Fibroblast of skin of back (primary cell): ENCODE measurements around the gene TASL. TPM values are rescaled to one million over a fixed set of nuclear protein-coding genes. Genes with fewer than 3 reads are reported as not detected.
"Not testable (repeated sequence)": the region's sequence is repeated elsewhere in the genome, so short reads cannot be mapped to it uniquely, and the experiment has no call there.

Experiments
- DNase-seq: peaks from one replicate; pipeline ENCODE4 v3.0.0-alpha.2; 2013
- polyA plus RNA-seq, 2 experiments: library from polyadenylated mRNA; unstranded; fragments of 120-200 nt; gene quantifications; one replicate each; pipeline ENCODE4 v1.2.1, GENCODE V29; 2013; ENCODE audit not compliant: insufficient read length in 2 of 2

The TASL gene, protein sequence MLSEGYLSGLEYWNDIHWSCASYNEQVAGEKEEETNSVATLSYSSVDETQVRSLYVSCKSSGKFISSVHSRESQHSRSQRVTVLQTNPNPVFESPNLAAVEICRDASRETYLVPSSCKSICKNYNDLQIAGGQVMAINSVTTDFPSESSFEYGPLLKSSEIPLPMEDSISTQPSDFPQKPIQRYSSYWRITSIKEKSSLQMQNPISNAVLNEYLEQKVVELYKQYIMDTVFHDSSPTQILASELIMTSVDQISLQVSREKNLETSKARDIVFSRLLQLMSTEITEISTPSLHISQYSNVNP
- not detected for polyA plus RNA-seq (2013, experiment 1 of 2; ENCODE audit: insufficient read length)
- polyA plus RNA-seq (2013, experiment 2 of 2; ENCODE audit: insufficient read length) = not detected

DNA sequence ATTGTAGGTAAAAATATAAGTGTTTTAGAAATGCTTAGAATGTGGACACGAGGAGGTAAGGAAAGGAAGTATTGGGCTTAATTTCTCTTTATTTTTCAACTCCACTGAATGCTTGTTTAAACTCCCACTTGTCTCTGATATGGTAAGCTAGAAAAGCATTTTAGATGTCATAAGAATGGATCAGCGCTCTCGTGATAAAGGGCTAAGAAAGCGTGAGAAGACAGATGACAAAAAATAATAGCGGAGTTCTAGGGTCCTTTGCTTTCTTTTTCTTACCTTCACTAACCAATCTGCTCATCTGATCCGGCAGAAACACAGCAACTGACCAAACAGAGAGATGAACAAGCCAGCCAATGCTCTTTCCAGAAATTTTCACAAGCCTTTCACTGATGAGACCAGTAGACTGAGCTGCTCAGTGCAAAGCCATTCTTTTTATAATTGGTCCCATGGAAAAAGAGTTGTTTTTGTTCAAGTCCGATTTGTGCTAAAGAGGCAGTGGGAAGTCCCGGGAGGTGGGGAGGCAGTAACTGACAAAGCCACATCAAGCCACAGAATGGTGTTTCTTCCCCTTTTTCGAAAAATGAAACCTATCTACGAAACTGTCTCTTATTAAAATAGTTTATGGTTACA lies at the start of gene TASL:
Gene TASL (minus strand): TSS at position 405 of the 630 bp plus-strand sequence. CDS start 17,411 bp downstream, outside the sequence.
- no peak for DNase-seq

DNA sequence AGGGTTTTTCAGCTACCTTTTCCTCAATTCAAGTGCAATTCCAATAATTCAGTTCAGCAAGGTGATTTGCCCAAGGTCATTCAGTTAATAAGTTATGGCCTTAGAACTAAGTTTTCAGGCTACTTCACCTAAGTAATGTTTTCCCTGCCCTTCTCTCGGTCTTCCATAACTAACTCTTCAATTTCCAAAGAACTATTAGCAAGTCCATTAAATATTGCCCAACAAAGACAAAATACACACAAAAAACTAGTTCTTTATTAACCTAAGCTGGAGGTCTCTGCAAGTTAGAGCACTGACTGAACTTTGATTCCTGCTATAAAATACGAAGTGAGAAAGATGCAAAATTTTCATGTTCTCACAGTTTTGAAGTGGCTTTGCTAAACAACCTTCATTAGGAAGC lies 48.8 kb upstream of the TASL start:
- no peak for DNase-seq

DNA sequence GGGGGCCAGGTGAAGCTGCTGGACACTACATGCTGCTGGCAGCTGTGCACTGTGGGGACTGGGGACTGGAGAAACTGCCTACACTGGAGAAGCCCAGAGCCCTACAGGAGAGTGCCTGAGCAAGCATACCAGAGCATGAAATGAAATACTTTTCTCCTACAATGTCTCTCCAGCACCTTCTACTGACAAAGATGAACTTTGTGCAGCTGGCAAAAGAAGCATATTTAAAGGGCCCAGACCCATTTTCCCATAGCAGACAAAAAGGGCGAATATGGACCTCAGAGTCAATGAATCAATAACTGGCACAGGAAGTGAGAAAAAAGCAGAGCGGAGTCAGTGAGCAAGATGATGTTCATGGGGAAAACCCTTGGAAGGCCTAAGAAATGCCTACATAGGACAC lies 44.8 kb upstream of the TASL start:
- DNase-seq = no peak

DNA sequence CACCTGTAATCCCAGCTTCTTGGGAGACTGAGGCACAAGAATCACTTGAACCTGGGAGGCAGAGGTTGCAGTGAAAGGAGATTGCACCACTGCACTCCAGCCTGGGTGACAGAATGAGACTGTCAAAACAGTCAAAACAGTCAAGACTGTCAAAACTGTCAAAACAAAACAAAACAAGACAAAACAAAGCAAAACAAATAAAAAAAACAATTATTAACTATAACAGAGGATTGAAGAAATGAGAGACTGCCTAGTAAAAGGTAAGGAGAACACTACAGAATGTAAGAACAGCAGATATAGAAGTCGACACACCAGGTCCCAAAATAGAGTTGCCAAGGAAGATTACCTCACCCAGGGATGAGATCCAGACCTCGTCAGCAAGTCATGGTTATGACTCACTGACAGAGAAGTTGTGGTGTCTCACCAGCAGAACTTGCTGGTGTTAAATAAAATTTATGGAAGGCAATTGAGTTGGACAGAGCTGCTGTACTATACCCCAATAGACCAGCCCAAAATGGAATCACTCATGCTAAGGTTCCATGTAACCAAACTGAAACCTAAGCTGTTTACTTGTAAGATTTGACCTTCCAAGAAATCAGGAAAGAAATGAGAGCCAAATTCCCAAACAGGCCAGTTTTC lies 43.5 kb upstream of the TASL start:
- peak; percentile 87 for DNase-seq

DNA sequence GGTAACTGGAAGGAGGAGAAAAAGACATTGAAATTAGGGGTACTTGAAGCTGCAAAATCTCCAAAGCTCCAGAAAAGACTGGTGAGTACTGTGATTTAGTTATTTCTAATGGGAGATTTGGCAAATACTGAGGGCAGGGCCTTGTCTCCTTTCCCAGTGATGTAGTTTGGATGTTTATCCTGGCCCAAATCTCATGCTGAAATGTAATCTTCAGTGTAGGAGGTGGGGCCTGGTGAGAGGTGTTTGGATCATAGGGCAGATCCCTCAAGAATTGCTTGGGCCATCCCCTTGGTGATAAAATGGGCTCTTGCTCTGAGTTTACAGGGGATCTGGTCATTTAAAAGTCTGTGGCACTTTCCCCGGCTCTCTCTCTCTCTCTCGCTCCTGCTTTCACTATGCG lies 42.6 kb upstream of the TASL start:
- DNase-seq = no peak

DNA sequence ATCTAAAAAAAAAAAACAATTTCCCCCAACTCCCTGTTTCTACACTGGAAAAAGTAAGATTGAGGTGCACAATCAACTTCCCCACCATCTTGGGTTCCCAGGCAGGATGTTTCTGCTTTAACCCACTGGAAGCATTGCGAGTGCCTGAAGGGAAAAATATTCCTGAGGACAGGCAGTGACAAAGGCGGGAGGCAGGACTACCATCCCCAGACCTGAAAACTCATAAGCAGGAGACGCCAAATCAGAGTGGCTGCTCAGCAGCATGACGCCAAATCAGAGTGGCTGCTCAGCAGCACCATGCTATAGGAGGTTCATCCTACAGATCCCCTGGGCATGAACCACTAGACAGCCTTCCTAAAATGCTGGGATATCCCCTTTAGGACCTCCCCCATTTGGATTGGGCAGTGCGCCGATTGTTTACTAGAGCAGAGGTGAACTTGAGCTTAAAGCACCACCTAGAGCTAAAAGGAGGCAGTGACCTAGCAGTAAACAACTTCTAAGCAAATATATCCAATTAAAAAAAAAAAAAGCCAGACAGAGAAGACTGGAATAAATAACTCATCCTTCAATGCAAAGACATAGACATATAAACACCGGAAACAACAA lies 40.7 kb upstream of the TASL start:
- DNase-seq = no peak

DNA sequence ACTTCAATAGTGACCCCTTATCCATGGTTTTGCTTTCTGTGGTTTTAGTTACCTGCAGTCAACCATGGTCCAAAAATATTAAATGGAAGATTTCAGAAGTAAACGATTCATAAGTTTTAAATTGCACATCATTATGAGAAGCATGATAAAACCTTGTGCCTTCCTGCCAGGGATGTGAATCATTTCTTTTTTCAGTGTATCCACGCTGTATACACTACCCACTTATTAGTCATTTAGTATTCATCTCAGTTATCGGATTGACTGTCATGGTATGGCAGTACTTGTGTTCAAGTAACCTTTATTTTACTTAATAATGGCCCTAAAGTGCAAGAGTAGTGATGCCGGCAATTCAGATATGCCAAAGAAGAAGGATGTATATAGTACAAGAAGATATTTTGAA lies 37.7 kb upstream of the TASL start:
- peak; percentile 51 for DNase-seq

DNA sequence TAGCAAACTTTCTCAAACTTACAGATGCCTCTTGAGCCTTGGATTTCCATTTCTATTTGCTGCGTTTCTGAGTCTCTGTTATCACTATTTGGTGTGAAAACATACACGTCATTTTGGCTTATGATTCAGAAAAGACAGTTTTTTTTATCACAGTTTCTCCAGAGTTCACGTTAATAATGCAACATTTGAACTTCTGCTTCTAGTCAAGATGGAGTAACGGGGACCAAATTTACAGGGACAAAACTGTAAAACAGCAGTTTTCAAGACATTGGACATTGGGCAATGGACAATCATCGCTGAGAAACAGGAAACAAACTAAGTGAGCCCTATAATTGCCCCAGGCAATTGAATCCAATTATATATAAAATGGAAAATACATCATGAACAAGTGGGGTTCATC lies 36.2 kb upstream of the TASL start:
- no peak for DNase-seq

DNA sequence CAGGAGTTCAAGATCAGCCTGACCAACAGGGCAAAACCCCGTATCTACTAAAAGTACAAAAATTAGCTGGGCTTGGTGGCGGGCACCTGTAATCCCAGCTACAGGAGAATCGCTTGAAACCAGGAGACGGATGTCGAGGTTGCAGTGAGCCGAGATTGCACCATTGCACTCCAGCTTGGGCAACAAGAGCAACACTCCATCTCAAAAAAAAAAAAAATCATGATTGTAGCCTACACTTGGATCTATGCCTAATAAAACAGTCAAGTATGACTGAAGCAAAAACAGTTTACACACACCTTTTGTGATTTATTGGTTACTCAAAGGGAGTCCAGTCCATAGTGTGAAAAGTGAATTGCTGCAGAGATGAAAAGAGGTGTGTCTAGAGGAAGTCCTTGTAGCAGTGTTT lies 34.7 kb upstream of the TASL start:
- no peak for DNase-seq

DNA sequence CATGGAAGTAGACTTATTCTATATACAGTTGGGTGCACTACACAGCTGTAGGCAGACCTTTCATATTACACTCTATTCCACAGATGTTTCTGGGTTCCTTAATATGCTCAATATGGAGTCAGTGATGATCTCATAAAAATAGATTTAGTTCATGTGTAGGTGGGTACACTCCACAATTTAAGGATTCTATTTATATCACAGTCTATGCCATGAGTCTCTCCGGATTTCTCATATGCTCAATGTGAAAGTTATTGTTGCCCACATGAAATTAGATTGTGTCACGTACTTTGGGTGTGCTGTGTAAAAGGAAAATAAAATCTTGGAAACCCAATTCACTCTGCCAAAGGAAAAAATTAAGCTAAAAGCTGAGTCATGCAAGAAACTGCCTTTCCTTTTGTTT lies 32.5 kb upstream of the TASL start:
- peak; percentile 3 for DNase-seq

DNA sequence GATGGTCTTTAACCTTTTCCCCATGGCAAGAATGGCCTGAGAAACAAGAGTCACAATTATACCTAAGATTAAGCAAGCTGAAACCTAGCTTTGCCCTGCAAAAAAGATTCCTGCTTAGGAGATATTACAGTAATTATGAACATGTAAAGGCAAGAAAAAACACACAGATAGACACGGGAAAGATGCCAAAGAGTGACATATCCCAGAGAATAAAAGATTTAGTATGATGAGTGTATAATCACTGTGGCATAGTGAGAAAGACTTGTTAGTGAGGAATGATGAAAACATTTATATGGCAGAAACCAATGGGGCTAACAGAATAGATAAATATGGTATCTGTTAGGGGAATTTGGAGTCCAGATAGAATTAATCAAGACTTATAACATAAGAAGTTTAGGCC lies 29.6 kb upstream of the TASL start:
- DNase-seq = no peak

DNA sequence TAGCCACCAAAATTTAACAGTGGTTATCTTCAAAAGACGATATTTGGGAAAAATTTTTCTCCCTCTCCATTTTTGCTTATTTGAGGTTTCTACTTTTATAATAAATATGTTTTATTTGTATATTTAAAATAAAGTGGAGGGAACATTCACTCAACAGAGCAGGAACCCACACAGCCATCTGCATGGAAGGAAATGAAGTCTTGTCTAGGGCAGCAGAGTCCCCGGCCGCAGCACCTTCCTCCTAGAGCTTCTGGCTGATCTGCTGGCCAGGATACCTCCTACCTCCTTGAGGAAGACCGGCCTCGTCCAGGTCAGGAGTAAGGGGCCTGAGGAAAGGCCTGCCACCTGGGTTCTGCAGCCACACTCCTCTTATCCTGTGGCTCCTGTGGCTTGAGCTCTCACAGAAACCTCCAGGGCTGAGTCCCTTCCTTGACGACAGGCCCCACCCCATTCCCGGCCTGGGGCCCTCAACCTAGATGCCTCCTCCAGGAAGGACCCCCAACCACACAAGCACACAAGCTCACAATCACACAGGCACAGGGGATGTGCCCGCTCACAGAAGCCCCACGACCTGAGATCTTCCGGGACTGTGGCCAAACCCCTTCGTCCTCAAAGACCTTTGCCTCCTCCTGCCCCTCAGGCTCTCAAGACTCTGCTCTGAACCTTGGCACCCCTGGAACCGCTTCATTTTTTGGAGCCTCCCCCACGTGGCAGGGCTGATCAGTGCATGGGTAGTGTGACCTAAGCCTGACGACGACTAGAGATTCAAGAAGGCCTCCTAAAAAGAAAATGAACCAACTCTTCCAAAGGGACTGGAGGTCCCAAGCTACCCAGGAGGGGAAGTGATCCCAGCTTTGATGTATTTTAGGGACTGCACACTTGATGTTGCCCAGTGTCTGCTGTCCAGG lies 23.0 kb upstream of the TASL start:
- not testable (repeated sequence) for DNase-seq

DNA sequence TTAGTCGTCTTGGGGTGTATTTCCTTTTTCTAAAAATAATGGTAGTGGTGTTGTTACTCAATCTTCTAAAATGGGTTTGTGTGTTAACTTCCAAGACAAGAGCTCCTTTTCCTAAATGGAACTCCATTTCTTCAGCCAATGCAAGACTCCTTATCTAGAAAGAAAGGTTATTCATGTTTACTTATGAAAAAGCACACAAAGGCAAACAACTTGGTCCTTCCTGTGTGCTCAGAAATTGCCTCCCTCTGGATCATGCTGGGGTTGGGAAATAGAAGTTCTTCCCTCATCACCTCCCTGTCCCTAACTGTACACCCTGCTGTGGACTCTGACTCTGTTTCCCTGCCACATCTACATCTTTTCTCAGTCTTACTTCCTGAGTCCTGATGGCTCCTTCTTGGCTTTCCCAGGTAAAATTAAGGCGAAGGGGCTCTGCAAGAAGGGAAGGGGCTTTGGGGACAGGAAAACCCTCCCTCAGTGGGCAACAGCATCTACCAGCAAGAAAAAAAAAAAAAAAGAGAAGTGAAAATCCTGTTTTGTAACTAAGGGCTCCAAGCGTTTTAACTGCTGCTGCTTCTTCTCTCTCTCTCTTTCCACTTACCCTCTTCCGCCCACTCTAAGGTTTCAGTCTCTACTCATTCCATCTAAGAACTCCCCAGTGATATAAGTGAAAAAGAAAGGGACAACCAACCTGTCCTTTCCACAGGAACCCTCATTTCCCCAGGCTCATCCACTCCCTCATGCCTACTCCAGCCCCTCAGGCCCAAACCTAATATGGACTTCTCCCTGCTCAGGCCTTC lies 19.8 kb upstream of the TASL start:
- no peak for DNase-seq

DNA sequence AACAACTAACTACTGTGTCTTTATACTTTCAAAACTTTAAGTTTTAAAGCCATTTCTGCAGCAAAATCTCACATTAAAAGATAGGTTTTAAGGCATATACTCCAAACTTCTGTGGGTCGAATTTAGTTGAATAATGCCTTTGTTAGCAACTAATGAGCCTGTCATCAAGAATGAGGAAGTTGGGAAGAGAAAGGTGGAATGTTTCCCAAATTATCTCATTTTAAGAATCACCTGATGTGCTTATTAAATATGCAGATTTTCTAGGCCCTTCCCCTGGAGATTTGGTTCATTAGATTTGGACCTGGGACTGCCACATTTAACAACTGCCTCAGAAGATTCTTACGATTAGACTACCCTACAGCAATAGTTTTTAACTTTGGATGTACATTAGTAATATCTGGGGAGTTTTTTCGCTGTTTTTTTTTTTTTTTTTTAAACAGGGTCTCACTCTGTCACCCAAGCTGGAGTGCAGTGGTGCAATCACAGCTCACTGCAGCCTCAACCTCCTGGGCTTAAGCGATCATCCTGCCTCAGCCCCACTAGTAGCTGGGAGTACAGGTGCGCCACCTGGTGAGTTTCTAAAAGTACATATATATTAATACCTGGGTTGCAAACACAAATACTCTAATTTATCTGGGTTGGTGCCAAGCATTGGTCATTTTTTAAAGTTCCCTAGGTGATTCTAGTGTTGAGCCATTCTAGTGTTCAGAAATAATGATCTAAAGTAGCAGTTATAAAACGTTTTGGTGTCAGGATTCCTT lies 16.1 kb upstream of the TASL start:
- no peak for DNase-seq

DNA sequence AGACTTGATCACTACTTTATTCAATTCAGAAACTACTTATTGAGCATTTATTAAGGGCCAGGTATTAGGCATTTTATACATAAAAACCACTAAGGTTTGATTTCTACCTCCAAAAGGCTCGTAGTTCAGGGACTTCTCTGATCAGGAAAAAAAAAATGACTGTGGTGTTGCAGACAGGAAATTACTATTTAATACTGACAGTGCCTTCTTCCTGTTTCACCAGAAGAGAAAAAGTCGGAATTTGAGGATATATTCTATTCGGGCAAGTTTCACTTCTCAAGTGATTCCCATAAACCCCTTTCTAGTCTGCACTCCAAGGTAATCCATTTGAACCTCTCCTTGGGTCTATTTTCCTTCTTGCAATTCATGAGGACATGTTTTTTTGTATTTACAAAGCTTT lies 15.3 kb upstream of the TASL start:
- no peak for DNase-seq

DNA sequence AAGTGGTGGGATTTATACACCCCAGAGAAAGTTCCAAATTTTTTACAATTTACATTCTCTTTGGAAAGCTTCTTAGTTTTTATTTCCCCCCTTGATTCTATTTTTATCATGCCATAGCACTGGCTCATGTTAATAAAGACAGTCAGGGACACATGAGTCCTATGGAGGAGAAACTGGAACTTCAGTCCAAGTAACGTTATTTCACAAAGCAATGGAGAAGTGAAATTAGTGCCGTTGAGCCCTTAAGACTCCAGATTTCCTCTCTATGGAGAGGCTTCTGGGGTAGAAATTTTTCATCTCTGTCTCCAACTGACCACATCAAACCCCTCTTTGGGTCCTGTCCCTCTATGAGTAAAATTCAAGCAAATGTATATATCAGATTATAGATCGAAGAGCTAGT lies 12.8 kb upstream of the TASL start:
- DNase-seq = no peak

DNA sequence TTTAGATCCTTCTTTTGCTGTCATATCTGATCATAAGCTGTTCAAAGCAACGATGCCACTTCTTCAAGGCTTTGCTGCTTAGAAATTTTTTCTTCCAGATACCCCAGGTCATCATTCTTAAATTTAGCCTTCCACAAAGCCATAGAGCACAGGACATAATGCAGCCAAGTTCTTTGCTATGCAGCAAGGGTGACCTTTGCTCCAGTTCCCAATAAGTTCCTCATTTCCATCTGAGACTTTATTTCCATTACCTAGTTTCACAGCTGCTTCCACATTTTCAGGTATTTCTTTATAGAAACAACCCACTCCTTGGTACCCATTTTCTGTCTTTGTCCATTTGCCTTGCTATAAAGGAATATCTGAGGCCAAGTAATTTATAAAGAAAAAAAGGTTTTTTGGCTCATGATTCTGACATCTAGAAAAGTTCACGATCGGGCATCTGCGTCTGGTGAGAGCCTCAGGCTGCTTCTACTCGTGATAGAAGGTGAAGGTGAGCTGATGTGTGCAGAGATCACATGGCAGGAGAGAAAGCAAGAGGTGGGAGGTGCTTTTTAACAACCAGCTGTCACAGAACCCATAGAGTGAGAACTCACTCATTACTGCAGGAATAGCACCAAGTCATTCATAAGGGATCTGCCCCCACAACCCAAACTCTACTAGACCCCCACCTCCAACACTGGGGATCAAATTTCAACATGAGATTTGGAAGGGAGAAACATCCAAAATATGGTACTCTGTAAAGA lies 11.8 kb upstream of the TASL start:
- DNase-seq = no peak

DNA sequence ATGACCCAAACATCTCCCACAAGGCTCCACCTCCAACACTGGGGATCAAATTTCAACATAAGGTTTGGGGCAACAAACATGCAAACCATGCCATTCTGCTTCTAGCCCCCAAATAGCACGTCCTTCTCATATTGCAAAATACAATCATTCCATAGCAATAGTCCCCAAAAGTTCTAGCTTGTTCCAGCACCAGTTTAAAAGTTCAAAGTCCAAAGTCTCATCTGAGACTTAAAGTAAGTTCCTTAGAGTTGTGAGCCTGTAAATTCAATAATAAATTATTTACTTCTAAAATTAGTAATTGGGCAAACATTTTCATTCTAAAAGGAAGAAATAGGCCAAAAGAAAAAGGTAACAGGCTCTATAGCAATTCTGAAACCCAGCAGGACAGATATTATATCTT lies 8.9 kb upstream of the TASL start:
- DNase-seq = no peak

DNA sequence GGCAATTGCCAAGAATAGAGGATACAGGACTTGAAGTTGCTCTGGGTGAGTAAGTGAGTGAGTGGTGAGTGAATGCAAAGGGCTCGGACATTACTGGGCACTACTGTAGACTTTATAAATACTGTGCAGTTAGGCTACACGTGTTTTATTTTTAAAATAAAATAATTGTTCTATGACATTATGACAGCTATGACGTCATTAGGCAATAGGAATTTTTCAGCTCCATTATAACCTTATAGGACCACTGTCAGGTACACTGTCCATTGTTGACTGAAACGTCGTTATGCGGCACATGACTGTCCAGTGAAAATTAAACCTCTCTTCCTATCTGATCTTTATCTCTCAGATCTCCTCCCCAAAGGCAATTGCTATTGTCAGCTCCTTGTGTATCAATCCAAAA lies 5.1 kb upstream of the TASL start:
- no peak for DNase-seq

DNA sequence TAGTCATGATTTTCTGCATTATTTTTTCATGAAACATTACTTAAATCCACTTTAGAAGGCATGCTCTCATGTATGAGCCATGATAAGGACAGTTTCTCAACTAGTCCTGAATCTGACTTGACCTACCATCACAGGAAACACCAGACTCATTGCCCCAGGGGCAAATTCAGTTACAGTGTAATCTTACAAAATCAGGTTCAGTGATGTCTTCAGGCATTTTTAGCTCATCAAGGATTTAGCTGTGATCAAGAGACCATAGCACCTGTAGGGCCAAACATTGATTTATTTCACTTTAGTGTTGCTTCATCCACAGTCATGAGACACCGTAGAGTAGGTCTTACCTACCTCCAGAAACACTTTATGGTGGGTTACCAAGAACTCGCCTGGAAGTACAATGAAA lies 3.1 kb upstream of the TASL start:
- no peak for DNase-seq
